Lower leg skin (tissue), 3 donors: ENCODE results near the gene SSTR1.

ENCODE experiments used
- CTCF ChIP-seq, 3 donors: fragments of 450-650 bp; IDR thresholded peaks; one replicate each; pipeline ENCODE4 v1.5.1; 2016; ENCODE audit warnings: antibody characterized with exemption in 3 of 3, mild to moderate bottlenecking in 3 of 3, moderate library complexity in 2 of 3
- POLR2A ChIP-seq, 2 donors: fragments of 450-650 bp; IDR thresholded peaks; one replicate each; pipeline ENCODE4 v1.6.1; 2016 to 2017; ENCODE audit warnings: antibody characterized with exemption in 2 of 2, mild to moderate bottlenecking in 1 of 2, moderate library complexity in 1 of 2

- TF ChIP-seq CTCF (IDR thresholded peaks at IDR 0.05) (no peak), POLR2A (IDR thresholded peaks at IDR 0.05) (no peak)
These were observed 9.8 kb upstream of the SSTR1 start for GRCh38 chr14:38197784-38198335.
